Transverse colon (tissue), 4 donors: Measurements from ENCODE around the gene FZD10.

Source experiments
- POLR2A ChIP-seq: fragments of 450-650 bp; IDR thresholded peaks from one replicate; pipeline ENCODE4 v1.6.1; 2016; ENCODE audit warnings: antibody characterized with exemption, mild to moderate bottlenecking, moderate library complexity
- POLR2AphosphoS5 ChIP-seq, 3 donors: sonication (generic); formaldehyde crosslinking; IDR thresholded peaks; one replicate each; pipeline ENCODE4 v1.6.1; 2016; ENCODE audit warnings: antibody characterized with exemption in 3 of 3
- TF ChIP-seq, protein P1 (sequence below), 5 experiments: fragments of 200-600 bp in 3 of 5; fragments of 450-650 bp in 2 of 5; sonication (generic) in 3 of 5; IDR thresholded peaks; 1 replicate in 2 of 5; 2 replicates in 3 of 5; pipeline ENCODE4 v1.5.1; 2016 to 2017; ENCODE audit warnings: antibody characterized with exemption in 5 of 5, inconsistent platforms in 3 of 5, mild to moderate bottlenecking in 2 of 5, moderate library complexity in 1 of 5

DNA sequence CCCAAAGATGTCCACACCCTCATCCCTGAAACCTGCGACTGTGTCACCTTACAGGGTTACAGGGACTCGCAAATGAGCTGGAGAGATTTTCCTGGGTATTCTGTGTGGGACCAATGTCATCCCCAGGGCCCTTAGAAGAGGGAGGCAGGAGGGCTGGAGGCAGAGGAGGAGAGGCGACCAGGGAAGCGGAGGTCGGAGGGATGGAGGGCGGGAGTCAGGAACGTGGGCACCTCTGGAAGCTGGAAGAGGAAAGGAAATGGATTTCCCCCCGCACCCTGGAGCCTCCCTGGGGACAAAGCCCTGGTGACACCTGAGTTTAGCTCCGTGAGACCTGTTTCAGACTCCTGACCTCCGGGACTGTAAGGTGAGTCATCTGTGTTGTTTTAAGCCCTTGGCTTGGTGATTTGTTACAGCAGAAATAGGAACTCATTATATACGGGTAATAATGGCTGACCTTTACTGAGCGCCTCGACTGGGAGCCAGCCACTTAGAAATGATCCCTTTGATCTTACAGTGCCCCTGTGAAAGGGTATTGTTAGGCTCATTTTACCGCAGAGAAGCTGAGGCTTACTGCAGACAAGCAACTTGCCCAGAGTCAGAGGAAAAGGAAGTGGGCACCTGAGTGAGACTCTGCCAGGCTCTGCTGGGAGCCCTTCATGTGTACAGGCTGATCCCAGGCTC lies 29.3 kb upstream of the FZD10 start:
- TF ChIP-seq POLR2A: no peak
- TF ChIP-seq, protein P1, sequence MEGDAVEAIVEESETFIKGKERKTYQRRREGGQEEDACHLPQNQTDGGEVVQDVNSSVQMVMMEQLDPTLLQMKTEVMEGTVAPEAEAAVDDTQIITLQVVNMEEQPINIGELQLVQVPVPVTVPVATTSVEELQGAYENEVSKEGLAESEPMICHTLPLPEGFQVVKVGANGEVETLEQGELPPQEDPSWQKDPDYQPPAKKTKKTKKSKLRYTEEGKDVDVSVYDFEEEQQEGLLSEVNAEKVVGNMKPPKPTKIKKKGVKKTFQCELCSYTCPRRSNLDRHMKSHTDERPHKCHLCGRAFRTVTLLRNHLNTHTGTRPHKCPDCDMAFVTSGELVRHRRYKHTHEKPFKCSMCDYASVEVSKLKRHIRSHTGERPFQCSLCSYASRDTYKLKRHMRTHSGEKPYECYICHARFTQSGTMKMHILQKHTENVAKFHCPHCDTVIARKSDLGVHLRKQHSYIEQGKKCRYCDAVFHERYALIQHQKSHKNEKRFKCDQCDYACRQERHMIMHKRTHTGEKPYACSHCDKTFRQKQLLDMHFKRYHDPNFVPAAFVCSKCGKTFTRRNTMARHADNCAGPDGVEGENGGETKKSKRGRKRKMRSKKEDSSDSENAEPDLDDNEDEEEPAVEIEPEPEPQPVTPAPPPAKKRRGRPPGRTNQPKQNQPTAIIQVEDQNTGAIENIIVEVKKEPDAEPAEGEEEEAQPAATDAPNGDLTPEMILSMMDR (IDR thresholded peaks at IDR 0.05): no peak
- TF ChIP-seq POLR2AphosphoS5 (IDR thresholded peaks at IDR 0.05): no peak
